Endometrial microvascular endothelial cells (primary cell): Measurements from ENCODE around the gene PRX. TPM values are rescaled to one million over a fixed set of nuclear protein-coding genes. Genes with fewer than 3 reads are reported as not detected.
"Not testable (repeated sequence)": the region's sequence is repeated elsewhere in the genome, so short reads cannot be mapped to it uniquely, and the experiment has no call there.

Experiments
- in situ Hi-C: cut with HindIII; loops from 2 replicates; pipeline ENCODE4 v1.10.0; 2017; ENCODE audit warnings: low sequenced_read_pairs, low pct_unique_long_range_greater_than_20kb; ENCODE audit errors: inconsistent ontology term
- total RNA-seq: library from RNA; depleted of rRNA; stranded (reverse); fragments of >200 nt; gene quantifications from one replicate; pipeline ENCODE4 v1.2.3, GENCODE V29; 2015; ENCODE audit errors: inconsistent ontology term

The PRX gene
- total RNA-seq, 1 donor from 2014 or later = 2.8 TPM

GRCh38 chr19:40418040-40418439 lies 4.9 kb upstream of the PRX start:
- in situ Hi-C loops = no loop called here

GRCh38 chr19:40417643-40417981 lies 4.4 kb upstream of the PRX start:
- in situ Hi-C loops = no loop called here

GRCh38 chr19:40416918-40417642 lies 3.9 kb upstream of the PRX start:
- in situ Hi-C loops = no loop called here

DNA sequence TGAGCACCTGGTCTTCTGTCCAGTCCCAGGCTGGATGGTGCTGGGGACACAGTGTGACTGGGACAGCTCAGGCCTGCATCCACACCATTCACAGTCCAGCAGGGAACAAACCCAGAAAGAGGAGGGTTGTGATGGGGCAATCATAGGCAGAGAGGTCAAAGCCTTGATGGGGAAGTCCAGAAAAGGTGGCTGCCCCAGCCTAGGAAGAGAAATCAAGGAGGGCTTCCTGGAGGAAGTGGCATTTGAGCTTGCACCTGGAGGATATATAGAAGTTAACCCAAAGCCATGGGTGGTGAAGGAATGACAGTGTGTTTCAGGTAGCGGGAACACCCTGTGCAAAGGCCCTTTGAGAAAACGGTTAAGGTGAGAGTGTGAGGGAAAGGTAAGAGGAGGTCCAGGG lies 2.6 kb upstream of the PRX start:
- in situ Hi-C loops = no loop called here

DNA sequence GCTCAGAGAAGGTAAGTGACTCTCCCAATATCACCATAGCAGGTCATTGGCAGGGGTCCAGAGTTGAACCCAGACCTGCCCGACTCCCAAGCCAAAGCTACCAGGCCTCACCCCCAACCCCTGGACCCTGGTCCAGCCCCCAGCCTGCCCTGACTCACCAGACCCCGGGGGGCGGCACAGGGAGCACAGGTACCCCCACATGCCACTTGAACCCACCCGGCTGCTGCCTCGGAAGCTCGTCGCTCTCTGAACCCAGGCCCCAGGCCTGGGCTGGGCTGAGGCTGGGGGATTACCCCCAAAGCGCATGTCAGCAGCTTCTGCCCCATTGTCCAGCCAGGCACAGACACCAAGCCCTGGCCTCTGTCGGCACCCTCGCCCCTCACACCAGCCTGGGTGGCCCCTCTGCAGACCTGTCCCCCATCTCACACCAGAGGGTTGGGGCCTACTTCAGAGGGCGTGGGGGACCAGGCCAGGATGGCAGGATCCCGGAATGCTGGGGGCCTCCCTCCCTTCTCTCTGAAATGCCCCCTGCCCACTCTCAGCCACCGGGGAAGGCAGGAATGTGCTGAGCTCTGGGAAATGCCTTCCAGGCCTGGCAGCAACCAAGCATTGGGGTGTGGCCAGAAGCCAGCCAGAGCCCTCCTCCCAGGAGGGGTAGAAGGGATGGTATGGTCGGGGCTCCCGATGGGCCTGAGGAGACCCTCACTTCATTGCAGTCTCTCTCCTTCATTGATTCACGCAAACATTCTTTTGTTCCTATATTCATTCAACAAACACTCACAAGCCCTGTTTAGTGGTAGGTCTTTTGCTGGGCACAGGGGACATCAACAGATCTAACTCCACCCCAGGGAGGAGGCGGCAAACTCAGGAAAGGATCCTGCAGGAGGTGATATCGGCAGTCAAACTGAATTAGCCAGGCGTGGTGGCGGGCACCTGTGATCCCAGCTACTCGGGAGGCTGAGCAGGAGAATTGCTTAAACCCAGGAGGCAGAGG lies 1.7 kb upstream of the PRX start:
- in situ Hi-C loops = no loop called here

DNA sequence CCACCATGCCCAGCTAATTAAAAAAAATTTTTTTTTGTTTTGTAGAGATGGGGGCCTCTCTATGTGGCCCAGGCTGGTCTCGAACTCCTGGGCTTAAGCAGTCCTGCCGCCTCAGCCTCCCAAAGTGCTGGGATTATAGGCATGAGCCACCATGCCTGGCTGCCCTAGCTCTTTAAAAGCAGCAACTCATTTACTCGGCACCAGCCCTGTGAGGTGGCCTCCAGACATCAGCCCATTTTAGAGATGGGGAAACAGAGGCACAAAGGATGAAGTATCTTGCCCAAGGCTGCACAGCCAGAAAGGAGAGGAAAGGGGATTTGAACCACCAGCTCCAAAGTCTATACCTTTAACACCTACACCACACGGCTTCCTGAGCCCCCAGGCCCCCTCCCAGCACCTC lies 312 bp downstream of the PRX start:
- in situ Hi-C loops = no loop called here

GRCh38 chr19:40411958-40412499 lies 1.1 kb downstream of the PRX start:
- in situ Hi-C loops = no loop called here

- in situ Hi-C loops = no loop called here
These were observed 1.9 kb downstream of the PRX start for GRCh38 chr19:40411125-40411842.

GRCh38 chr19:40410030-40410389 lies 3.2 kb downstream of the PRX start:
- in situ Hi-C loops = no loop called here

DNA sequence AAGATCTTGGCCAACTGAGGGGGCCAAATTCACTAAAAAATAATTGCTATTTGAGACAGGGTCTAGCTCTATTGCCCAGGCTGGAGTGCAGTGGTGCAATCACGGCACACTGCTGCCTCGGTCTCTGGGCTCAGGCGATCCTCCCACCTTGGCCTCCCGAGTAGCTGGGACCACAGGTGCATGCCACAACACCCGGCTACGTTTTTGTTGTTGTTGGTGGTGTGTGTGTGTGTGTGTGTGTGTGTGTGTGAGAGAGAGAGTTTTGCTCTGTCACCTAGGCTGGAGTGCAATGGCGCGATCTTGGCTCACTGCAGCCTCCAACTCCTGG lies 4.6 kb downstream of the PRX start:
- in situ Hi-C loops = not testable (repeated sequence)

DNA sequence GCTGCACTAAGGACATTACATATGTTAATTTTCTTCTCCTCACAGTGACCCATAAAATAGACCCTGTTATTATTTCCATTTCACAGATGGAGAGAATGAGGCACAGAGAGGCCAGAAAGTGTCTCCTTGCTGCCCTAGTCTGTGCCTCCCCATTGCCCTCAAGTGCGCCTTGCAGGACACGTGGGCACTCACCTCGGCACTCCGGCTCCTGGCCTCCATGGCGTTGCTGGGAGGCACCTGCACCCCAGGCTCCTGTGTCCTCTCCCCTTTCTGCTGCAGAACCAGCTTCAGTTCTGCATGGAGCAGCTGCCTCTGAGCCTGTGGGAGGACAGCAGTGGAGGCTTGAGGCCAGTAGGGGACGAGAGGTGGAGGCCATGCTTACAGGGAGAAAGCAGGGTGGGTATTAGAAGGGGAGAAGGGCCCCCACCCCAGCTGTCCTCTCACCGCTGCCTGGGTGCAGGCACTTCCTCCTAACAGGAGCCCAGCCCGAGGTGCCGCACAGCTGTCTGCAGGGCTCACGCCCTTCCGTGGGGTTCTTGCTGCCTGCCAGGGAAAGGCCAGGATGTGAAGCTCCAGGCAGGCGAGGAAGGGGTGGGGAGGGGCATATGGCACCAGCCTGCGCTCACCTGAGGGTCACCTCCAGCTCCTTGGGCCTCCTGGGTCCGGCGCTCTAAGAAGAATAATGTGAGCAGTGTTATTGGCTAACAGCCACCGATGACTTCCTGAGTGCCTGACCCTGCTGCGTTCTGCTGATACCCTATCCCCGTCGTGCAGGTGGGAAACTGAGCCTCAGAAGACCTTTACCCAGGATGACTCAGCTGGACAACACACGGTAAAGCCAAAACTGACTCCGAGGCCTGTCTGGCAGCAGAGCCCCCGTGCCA lies 5.2 kb downstream of the PRX start:
- in situ Hi-C loops = no loop called here

DNA sequence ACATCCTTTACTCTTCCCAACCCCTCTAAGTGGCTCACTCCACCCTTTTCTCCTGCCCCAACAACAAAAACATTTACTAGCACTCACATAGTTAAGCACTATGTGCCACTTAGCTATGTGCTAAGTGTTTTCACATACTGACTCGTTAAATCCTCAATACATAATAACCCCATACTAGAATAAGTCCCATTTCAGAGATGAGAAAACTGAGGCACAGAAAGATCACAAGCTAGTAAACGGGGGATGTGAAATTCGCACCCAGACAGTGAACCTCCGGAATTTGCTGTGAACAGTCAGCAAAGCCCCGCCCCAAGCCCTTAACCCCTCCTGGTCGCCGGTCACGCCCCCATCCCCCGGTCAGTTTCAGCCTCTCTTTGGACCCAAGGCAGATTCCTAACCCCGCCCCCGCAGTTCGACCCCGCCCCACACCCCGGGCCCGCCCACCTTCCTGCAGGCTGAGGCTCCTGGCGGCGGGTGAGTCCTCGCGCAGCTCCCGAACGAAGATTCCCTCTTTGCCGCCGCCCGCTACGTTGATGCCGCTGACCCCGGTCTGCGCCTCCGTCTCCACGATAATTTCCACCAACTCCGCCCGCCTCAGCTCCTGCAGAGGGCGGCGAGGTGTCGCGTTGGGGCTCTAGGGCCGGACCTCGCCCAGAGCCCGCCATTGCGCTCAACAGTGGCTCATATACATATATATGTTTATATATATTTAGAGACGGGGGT lies 9.8 kb downstream of the PRX start:
- in situ Hi-C loops = no loop called here

GRCh38 chr19:40400559-40400958 lies 12.6 kb downstream of the PRX start:
- in situ Hi-C loops = no loop called here

DNA sequence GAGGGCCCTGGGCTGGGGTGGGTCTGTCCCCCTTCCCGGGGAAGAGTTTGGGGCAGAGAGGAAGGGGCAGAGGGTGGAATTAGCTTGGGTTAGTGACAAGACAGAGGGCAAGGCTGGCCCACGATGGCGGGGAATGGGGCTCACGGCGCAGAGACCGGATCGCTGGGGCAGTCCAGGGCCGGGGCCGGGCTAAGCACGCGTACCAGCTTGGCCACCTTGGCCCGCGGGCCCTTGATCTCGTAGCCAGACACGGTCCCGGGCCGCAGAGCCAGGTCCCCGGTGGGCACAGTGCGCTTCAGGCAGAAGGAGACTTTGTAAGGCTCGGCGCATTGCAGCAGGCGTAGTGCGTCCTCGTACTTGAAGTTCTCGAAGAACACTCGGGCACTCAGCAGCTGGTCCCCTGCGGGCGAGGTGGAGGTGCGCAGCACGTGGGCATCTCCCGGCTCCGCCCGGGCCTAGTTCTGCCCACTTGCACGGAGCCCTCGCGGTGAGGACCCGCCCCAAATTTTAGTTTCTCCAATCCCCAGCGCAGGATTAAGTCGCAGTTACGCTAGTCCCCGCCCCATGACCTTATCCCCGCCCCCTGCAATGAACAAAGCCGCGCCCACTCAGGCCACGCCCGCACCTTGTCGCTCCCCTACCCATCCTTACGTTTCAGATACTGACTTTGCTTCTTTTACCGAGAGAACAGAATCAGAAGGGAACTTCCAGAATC lies 14.6 kb downstream of the PRX start:
- in situ Hi-C loops = no loop called here

- in situ Hi-C loops = no loop called here
These were observed 15.6 kb downstream of the PRX start for GRCh38 chr19:40397568-40397906.

- in situ Hi-C loops = no loop called here
These were observed 16.2 kb downstream of the PRX start for GRCh38 chr19:40396886-40397567.

DNA sequence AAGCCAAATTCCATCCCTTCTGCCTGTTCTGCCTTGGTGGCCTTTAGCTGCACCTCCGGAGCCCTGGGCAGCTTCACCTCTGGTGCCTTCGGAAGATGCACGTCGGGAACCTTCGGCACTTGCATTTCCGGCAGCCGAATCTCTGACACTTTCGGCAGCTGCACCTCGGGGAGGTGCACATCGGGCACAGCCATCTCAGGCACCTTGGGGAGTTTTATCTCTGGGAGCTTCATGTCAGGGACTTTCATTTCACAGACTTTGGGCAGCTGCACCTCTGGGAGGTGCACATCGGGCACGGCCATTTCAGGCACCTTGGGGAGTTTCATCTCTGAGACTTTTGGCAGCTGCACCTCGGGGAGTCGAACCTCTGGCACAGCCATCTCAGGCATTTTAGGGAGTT lies 17.2 kb downstream of the PRX start:
- in situ Hi-C loops = no loop called here
